ENCODE results near the gene COL6A2. TPM values are rescaled to one million over a fixed set of nuclear protein-coding genes. Genes with fewer than 3 reads are reported as not detected.

Gene COL6A2
- 157 TPM for total RNA-seq
- long read RNA-seq, transcript COL6A2-203 (27 exons, 3,101 nt), result minor isoform, 6 of 673 reads
- long read RNA-seq, transcript COL6A2-201 (28 exons, 3,461 nt), result major isoform, 239 of 673 reads
- long read RNA-seq, partial matches to known transcripts, result 318 of 673 reads
- long read RNA-seq, other reads (novel, unspliced or antisense), result 110 of 673 reads

DNA sequence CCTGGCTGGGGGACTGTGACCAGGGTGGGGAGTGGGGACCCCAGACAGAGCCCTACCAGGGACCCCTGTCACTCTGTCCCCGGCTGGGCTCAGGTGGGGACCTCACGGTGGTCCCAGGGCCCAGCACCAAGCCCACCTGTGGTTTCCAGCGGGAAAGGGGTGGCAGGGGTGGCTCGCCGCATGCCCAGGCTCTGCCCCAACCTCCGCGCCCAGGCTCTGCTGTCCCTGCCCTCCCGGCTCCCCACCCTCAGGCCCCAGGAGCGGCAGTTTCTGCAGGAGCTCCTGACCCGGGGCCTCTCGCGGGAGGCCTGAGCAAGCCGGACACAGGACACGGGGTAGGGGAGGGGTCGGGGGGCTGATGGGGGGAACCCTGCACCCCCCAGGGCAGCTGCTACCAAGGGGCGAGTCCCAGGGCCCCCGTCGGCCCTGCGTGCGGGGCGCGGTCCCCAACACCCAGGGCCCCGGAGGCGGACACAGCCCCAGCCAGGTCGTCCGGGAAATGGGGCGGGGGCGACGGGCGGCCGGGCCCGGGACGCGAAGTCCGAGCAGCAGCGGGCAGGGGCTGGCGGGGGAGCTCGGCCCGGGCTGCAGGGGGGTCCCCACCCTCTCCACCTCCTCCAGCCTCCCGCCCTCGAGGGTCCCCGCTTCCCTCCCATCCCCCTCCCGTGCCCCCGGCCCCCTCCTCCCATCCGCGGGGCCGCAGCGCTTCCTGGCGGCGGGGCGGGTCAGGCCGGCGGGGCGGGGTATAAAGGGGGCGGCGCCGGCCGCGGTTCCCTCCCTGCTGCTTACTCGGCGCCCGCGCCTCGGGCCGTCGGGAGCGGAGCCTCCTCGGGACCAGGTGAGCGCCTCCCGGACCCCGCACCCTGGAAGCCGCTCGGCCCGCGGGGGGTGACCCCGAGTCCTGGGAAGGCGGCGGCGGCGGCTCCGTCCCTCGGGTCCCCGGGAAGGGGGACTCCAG lies at the start of gene COL6A2:
Gene COL6A2, plus strand, starts transcription at position 777 of the 958 bp plus-strand sequence.
- DNase-seq, result peak; percentile 75
- Histone ChIP-seq H3K27me3 (ENCODE audit: low read depth) (peaks cover 15% of the 10 kb centered on the region), H3K4me3 (peak within 1 kb of the TSS; percentile 85), H3K27ac (replicated peaks) (peak within 1 kb of the TSS; percentile 92), H3K36me3 (no peaks in the 10 kb centered on the region), H3K4me1 (peaks cover 57% of the 10 kb centered on the region), H3K9me3 (replicated peaks) (peaks cover 12% of the 10 kb centered on the region)
- intact Hi-C loops (cut with micrococcal nuclease), result no loop called here
- TF ChIP-seq, protein P1, sequence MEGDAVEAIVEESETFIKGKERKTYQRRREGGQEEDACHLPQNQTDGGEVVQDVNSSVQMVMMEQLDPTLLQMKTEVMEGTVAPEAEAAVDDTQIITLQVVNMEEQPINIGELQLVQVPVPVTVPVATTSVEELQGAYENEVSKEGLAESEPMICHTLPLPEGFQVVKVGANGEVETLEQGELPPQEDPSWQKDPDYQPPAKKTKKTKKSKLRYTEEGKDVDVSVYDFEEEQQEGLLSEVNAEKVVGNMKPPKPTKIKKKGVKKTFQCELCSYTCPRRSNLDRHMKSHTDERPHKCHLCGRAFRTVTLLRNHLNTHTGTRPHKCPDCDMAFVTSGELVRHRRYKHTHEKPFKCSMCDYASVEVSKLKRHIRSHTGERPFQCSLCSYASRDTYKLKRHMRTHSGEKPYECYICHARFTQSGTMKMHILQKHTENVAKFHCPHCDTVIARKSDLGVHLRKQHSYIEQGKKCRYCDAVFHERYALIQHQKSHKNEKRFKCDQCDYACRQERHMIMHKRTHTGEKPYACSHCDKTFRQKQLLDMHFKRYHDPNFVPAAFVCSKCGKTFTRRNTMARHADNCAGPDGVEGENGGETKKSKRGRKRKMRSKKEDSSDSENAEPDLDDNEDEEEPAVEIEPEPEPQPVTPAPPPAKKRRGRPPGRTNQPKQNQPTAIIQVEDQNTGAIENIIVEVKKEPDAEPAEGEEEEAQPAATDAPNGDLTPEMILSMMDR (IDR thresholded peaks at IDR 0.05; ENCODE audit: borderline replicate concordance), result peak; percentile 60

DNA sequence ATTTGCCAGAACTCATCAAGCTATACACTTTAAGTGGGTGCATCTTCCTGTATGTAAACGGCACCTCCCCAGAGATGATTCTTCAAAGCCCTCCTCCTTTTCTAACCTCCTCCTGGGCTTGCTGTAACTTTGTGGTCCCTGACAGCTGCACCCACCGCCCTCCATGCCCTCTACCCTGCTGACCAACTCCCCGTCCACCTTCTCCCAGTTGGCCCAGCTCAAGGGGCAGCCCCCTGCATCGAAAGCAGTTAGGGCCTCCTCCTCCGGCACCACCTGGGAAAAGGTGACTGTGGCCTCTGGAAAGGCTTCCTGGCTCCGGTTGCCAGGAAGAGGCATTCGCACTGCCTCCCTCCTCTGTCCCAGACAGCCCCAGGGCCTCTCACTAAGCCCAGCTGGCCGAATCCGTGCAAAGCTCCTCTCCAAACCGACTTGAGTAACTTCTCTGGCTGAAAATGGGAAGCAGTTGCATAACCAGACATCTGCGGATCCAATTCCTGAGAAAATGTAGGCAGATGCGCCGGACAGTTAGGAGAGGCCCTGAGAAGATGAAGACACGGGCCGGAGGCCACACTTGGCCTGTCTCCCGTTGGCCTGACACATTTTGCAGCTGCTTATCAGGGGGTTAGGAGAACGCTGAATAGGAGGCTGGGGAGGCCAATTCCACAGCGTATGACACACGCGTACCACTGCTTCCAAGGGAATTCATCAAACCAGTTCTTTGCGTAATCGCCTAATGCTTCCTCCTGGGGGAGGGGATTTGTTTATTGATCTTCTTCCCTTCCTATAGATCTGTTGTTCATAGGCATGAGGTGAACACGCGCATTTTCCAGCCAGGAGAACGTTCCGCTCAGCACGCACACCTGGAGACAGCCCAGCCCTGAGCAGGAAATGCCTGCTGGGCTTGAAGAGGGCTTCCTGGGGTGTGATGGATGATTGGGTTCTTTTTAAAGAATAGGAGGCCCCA lies 48.7 kb upstream of the COL6A2 start:
- Histone ChIP-seq H3K9me3 (replicated peaks) (peaks cover 4% of the 10 kb centered on the region), H3K36me3 (no peaks in the 10 kb centered on the region), H3K4me1 (peaks cover 22% of the 10 kb centered on the region), H3K4me3 (no peak overlapping the region), H3K27me3 (ENCODE audit: low read depth) (no peaks in the 10 kb centered on the region), H3K27ac (replicated peaks) (peak overlapping the region; percentile 84)
- intact Hi-C loops (cut with micrococcal nuclease), result no loop called here
- TF ChIP-seq, protein P1 (IDR thresholded peaks at IDR 0.05; ENCODE audit: borderline replicate concordance), result no peak
- DNase-seq, result peak; percentile 90

DNA sequence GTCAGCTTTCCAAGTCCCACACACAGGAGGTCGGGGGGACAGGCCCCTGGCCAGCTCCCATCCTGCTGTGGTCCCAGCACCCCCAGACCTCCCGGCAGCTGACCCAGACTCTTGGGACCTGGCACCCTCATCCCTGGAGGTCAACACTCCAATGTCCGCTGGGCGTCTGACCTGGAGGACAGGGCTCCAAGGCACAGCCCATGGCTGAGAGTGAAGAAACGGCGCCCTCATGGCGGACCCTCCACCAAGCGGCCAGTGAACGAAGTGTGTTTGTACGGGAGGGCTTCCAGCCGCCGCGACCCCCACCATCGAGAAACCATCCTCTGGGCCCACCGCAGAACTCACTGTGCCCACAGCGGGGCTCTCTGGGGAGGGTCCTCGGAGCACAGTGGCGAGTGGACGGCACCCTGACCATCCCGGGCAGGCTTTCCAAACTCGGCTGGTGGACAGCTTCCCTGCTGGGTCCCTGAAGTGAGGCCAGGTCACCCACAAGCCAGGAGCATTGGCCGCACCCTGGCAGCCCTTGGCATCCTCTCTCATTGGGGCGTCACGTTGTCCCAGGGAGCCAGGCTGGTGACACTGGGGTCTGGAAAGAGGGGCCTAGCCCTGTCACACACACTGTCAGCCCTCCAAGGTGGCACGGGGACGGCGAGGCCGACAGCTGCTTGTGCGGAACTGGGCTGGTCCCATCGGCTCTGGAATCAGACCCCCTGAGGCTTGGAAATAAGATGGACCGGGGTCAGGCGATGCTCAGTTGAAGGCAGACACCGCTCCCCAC lies 47.8 kb upstream of the COL6A2 start:
- intact Hi-C loops (cut with micrococcal nuclease), result no loop called here
- Histone ChIP-seq H3K27ac (replicated peaks) (peak overlapping the region; percentile 84), H3K36me3 (no peaks in the 10 kb centered on the region), H3K4me1 (peaks cover 28% of the 10 kb centered on the region), H3K9me3 (replicated peaks) (peaks cover 4% of the 10 kb centered on the region), H3K27me3 (ENCODE audit: low read depth) (no peaks in the 10 kb centered on the region), H3K4me3 (no peak overlapping the region)
- TF ChIP-seq, protein P1 (IDR thresholded peaks at IDR 0.05; ENCODE audit: borderline replicate concordance), result no peak
- DNase-seq, result no peak

DNA sequence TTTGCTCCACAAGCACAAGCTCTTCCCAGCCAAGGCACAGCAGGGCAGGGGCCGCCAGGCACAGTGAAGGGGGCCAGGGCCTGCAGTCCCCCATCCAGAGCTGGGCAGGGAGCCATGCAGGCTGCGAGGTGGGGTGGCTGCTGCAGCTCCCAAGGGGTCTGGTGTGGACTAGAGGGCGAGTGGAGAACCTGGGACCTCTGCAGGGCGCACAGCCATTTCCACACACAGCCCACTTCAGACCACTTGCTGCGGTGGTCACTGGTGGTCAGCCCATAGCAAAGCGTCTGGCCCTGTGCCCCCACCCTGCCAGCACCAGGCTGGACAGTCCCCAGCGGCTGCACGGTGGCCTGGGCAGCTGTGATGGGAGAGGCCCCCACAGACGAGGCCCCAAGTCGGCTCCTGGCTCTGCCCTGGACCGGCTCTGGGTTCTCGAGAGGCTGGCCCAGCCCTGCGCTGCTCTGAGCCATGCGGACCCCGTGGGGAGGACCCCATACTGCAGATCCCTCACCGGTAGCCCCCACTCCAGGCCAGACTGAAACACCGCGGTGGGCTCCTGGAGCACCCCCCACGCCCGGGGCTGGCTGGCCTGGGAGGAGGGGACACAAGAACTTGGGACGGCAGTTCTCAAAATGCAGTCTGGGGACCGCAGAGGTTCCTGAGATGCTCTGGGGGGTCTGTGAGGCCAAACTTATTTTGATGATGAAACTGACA lies 47.1 kb upstream of the COL6A2 start:
- Histone ChIP-seq H3K4me1 (peaks cover 36% of the 10 kb centered on the region), H3K27me3 (ENCODE audit: low read depth) (no peaks in the 10 kb centered on the region), H3K4me3 (no peak overlapping the region), H3K9me3 (replicated peaks) (peaks cover 4% of the 10 kb centered on the region), H3K27ac (replicated peaks) (no peak overlapping the region), H3K36me3 (no peaks in the 10 kb centered on the region)
- TF ChIP-seq, protein P1 (IDR thresholded peaks at IDR 0.05; ENCODE audit: borderline replicate concordance), result no peak
- intact Hi-C loops (cut with micrococcal nuclease), result no loop called here
- DNase-seq, result no peak
